ENCODE data around the gene KRTAP4-11. TPM values are rescaled to one million over a fixed set of nuclear protein-coding genes. Genes with fewer than 3 reads are reported as not detected.
"Not testable (repeated sequence)": the region's sequence is repeated elsewhere in the genome, so short reads cannot be mapped to it uniquely, and the experiment has no call there.

The KRTAP4-11 gene
- total RNA-seq, 4 donors from 2014 or later: 0.22 TPM; not detected in 3

GRCh38 chr17:41098481-41098880, 19.7 kb downstream of the KRTAP4-11 start:
- TF ChIP-seq CTCF (IDR thresholded peaks at IDR 0.05): no peak
- TF ChIP-seq POLR2A (IDR thresholded peaks at IDR 0.05): no peak
- no peak overlapping the region for H3K27ac ChIP-seq
- H3K27me3 ChIP-seq: peaks cover 0 to 5% (median 0%) of the 10 kb centered on the region in 4 donors
- DNase-seq: no peak
- no peak overlapping the region for H3K4me3 ChIP-seq
- no peaks in the 10 kb centered on the region for H3K4me1 ChIP-seq
- intact Hi-C loops (cut with DNase I): no loop called here
- H3K36me3 ChIP-seq: no peaks in the 10 kb centered on the region
- 41 to 45% methylated on average over 6 of the region's 6 CpGs for WGBS, 2 donors
- H3K9me3 ChIP-seq: no peaks in the 10 kb centered on the region

GRCh38 chr17:41098042-41098441, 20.1 kb downstream of the KRTAP4-11 start, which contains the start of gene KRTAP4-8:
Gene KRTAP4-8, minus strand, starts transcription at chr17:41098142. Its CDS starts 58 bp downstream, at chr17:41098084.
- intact Hi-C loops (cut with DNase I): no loop called here
- no peak within 1 kb of the TSS for H3K4me3 ChIP-seq
- H3K9me3 ChIP-seq: no peaks in the 10 kb centered on the region
- peaks cover 0 to 5% (median 0%) of the 10 kb centered on the region in 4 donors for H3K27me3 ChIP-seq
- no peak for DNase-seq
- 59 to 60% methylated on average over 4 of the region's 4 CpGs for WGBS, 2 donors
- no peaks in the 10 kb centered on the region for H3K36me3 ChIP-seq
- no peak within 1 kb of the TSS for H3K27ac ChIP-seq
- no peaks in the 10 kb centered on the region for H3K4me1 ChIP-seq
- TF ChIP-seq CTCF (IDR thresholded peaks at IDR 0.05): no peak
- no peak for TF ChIP-seq POLR2A (IDR thresholded peaks at IDR 0.05)

GRCh38 chr17:41096055-41096454, 22.1 kb downstream of the KRTAP4-11 start:
- WGBS, 2 donors: 89 to 90% methylated on average over 7 of the region's 7 CpGs
- TF ChIP-seq CTCF (IDR thresholded peaks at IDR 0.05) (no peak), POLR2A (IDR thresholded peaks at IDR 0.05) (no peak)
- no peak for DNase-seq

GRCh38 chr17:41088760-41089352, 29.3 kb downstream of the KRTAP4-11 start:
- H3K36me3 ChIP-seq; H3K4me1 ChIP-seq; H3K27ac ChIP-seq; H3K27me3 ChIP-seq; DNase-seq; H3K9me3 ChIP-seq; H3K4me3 ChIP-seq; intact Hi-C loops (cut with DNase I): not testable (repeated sequence)
- 48 to 56% methylated on average over 3 to 4 of the region's 4 CpGs for WGBS, 2 donors

More at GRCh38 chr17:41096055-41096454, 22.1 kb downstream of the KRTAP4-11 start:
- Histone ChIP-seq H3K27ac (no peak overlapping the region), H3K4me3 (no peak overlapping the region), H3K36me3 (no peaks in the 10 kb centered on the region), H3K9me3 (no peaks in the 10 kb centered on the region), H3K4me1 (no peaks in the 10 kb centered on the region), H3K27me3 (peaks cover 0 to 5% (median 0%) of the 10 kb centered on the region in 4 donors)
- intact Hi-C loops (cut with DNase I): no loop called here

GRCh38 chr17:41084100-41084856, 33.9 kb downstream of the KRTAP4-11 start, which contains the start of gene KRTAP4-7:
Gene KRTAP4-7, plus strand, starts transcription at chr17:41084150. Its CDS starts 57 bp downstream, at chr17:41084207.
- H3K9me3 ChIP-seq; H3K4me3 ChIP-seq; DNase-seq; H3K27me3 ChIP-seq; intact Hi-C loops (cut with DNase I); H3K4me1 ChIP-seq; H3K36me3 ChIP-seq; H3K27ac ChIP-seq: not testable (repeated sequence)
- 66 to 93% methylated on average over 7 to 9 of the region's 14 CpGs for WGBS, 2 donors

- DNase-seq; H3K4me1 ChIP-seq; H3K27ac ChIP-seq; H3K9me3 ChIP-seq; H3K36me3 ChIP-seq; H3K27me3 ChIP-seq; H3K4me3 ChIP-seq; intact Hi-C loops (cut with DNase I): not testable (repeated sequence)
- WGBS, 2 donors: 30 to 52% methylated on average over 2 of the region's 2 CpGs
Observed at GRCh38 chr17:41083427-41083826, 34.7 kb downstream of the KRTAP4-11 start.
